ENCODE measurements around the gene ZFP1. TPM values are rescaled to one million over a fixed set of nuclear protein-coding genes. Genes with fewer than 3 reads are reported as not detected.

ZFP1 gene
- total RNA-seq, 1 experiment from 2014 or later: 22.6 TPM

DNA sequence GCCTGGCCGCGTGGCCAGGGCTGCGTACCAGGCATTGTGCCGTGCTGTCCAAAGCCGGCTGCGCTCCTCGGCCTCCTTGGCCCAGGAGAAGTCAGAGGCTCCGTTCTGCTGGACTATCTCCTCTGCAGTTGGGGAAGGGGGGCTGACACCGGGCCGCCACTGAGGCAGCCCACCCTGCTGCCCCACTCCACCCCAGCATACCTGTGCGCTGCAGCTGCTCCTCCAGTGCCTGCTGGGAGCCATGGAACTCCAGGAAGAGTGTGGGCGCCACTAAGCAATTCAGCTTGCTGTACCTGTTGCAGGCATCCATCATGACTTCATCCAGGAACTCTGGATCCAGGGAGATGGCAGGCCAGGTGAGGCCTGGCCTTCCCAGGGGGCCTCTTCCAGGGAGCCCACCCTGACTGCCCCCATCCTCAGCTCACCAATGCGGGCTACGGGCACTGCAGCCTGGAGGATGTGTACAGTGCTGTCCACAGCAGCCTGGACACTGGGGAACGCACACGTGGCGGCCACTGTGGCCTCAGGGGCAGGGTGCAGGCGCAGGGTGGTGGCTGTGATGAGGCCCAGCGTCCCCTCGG lies 34.7 kb upstream of the ZFP1 start:
- no TSS peak for BruUV-seq (replicated peaks)
- CTCF ChIA-PET: no interaction called here
- DNase-seq (ENCODE audit: low spot score): no peak
- no peak for TF ChIP-seq EZH2 (IDR thresholded peaks at IDR 0.05; ENCODE audit: borderline replicate concordance, low read depth, low read length, poor library complexity, severe bottlenecking)
- TF ChIP-seq, protein P1, sequence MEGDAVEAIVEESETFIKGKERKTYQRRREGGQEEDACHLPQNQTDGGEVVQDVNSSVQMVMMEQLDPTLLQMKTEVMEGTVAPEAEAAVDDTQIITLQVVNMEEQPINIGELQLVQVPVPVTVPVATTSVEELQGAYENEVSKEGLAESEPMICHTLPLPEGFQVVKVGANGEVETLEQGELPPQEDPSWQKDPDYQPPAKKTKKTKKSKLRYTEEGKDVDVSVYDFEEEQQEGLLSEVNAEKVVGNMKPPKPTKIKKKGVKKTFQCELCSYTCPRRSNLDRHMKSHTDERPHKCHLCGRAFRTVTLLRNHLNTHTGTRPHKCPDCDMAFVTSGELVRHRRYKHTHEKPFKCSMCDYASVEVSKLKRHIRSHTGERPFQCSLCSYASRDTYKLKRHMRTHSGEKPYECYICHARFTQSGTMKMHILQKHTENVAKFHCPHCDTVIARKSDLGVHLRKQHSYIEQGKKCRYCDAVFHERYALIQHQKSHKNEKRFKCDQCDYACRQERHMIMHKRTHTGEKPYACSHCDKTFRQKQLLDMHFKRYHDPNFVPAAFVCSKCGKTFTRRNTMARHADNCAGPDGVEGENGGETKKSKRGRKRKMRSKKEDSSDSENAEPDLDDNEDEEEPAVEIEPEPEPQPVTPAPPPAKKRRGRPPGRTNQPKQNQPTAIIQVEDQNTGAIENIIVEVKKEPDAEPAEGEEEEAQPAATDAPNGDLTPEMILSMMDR (conservative IDR thresholded peaks at IDR 0.05; ENCODE audit: low read depth, low read length): no peak
- Histone ChIP-seq H3K4me3 (ENCODE audit: low read depth, low read length, poor library complexity, severe bottlenecking) (no peak overlapping the region), H3K9me3 (ENCODE audit: low read depth, low read length, poor library complexity, severe bottlenecking) (no peaks in the 10 kb centered on the region), H3K36me3 (ENCODE audit: insufficient read depth, low read length, poor library complexity, severe bottlenecking) (no peaks in the 10 kb centered on the region), H3K4me1 (ENCODE audit: insufficient read depth, low read length, poor library complexity, severe bottlenecking) (peaks cover 31% of the 10 kb centered on the region), H3K27me3 (replicated peaks; ENCODE audit: insufficient read depth, low read depth, low read length, poor library complexity) (no peaks in the 10 kb centered on the region), H3K27ac (ENCODE audit: low read depth, low read length, poor library complexity, severe bottlenecking) (no peak overlapping the region)
- intact Hi-C loops (cut with micrococcal nuclease; ENCODE audit: unreplicated experiment): loop anchor here (5.0 to 10.0 kb wide), 2 partner anchors 249 to 301 kb away; no protein-coding TSS in a partner anchor
- POLR2A ChIA-PET (ENCODE audit: low non-redundant PET): no interaction called here

DNA sequence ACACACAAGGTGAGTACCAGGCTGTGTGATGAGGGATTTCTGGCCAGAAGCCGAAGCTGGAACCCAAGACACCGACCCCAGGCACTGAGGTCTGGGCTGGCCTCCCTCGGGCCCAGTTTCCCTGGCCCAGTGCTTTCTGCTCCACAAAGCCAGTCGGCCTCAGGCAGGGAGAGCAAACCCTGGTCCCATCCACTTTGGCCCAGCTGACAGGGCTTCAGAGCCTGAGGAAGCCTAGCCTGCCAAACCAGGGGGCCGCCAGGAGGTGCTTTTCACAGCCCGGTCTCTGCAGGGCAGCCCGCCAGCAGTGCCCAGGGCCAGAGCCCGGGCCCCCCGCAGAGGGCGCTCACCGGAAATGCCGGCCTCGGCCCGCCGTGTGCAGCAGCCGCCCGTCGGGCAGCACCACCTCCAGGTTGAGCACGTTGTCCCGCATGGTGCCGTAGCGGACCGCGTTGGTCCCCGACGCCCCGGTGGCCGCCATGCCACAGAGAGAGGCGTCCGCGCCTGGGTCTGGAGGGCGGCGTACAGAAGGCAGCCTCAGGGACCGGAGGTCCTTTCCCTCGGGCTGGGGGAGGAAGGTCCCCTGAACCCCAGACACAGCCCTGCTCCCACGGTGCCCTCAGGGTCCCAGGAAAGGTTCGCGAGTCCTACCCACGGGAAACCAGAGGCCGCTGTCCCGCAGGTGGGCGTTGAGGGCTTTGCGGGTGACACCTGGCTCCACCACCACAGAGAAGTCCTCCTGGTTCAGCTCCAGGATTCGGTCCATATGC lies 34.0 kb upstream of the ZFP1 start:
- BruUV-seq (replicated peaks): no TSS peak
- CTCF ChIA-PET: no interaction called here
- Histone ChIP-seq H3K4me1 (ENCODE audit: insufficient read depth, low read length, poor library complexity, severe bottlenecking) (peaks cover 23% of the 10 kb centered on the region), H3K4me3 (ENCODE audit: low read depth, low read length, poor library complexity, severe bottlenecking) (no peak overlapping the region), H3K9me3 (ENCODE audit: low read depth, low read length, poor library complexity, severe bottlenecking) (no peaks in the 10 kb centered on the region), H3K27ac (ENCODE audit: low read depth, low read length, poor library complexity, severe bottlenecking) (no peak overlapping the region), H3K27me3 (replicated peaks; ENCODE audit: insufficient read depth, low read depth, low read length, poor library complexity) (no peaks in the 10 kb centered on the region), H3K36me3 (ENCODE audit: insufficient read depth, low read length, poor library complexity, severe bottlenecking) (no peaks in the 10 kb centered on the region)
- no peak for DNase-seq (ENCODE audit: low spot score)
- intact Hi-C loops (cut with micrococcal nuclease; ENCODE audit: unreplicated experiment): loop anchor here (5.0 to 10.0 kb wide), 2 partner anchors 250 to 302 kb away; no protein-coding TSS in a partner anchor
- TF ChIP-seq EZH2 (IDR thresholded peaks at IDR 0.05; ENCODE audit: borderline replicate concordance, low read depth, low read length, poor library complexity, severe bottlenecking): no peak
- TF ChIP-seq, protein P1 (conservative IDR thresholded peaks at IDR 0.05; ENCODE audit: low read depth, low read length): no peak
- POLR2A ChIA-PET (ENCODE audit: low non-redundant PET): no interaction called here

DNA sequence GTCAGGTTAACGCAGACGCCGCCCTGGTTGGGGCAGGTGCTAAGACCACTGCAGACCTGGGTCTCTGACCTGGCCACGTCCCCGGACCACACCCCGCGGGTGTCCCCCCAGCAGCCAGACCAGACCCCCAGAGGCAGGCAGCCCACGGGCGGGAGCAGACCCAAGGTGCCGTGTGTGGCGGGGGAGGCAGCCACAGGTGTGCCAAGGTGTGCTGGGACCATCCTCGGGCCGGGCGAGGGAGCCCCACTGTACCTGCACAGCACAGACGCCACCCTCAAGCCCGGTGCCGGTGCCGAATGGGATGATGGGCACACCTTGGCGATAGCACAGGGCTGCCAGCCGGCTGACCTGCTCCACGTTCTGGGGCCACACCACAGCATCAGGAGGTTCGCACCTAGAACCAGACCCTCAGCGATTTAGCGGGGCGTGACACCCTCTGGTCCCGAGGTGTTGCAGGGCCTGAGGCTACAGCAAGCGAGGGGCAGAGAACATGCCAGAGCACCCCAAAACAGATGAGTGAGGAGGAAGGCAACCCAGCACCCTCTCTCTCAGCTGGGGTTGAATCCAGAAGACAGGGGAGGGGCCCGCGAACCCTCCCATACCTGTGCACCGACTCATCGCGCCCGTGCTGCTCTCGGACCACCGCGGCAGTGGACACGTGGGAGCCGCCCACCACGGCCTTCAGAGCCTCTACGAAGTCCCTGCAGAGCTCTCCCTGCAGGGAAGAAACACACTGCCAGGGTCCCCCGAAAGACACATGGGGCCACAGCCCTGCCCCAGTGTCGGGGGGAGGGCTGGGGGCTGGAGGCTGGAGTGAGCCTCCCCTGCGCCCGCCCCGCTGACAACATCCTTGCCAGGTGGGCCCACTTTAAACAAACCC lies 33.1 kb upstream of the ZFP1 start:
- intact Hi-C loops (cut with micrococcal nuclease; ENCODE audit: unreplicated experiment): loop anchor here (5.0 to 10.0 kb wide), 2 partner anchors 250 to 303 kb away; no protein-coding TSS in a partner anchor
- ChIA-PET POLR2A (ENCODE audit: low non-redundant PET) (no interaction called here), CTCF (no interaction called here)

More for the DNA sequence above, 33.1 kb upstream of the ZFP1 start:
- TF ChIP-seq, protein P1 (conservative IDR thresholded peaks at IDR 0.05; ENCODE audit: low read depth, low read length): no peak
- TF ChIP-seq EZH2 (IDR thresholded peaks at IDR 0.05; ENCODE audit: borderline replicate concordance, low read depth, low read length, poor library complexity, severe bottlenecking): no peak
- Histone ChIP-seq H3K9me3 (ENCODE audit: low read depth, low read length, poor library complexity, severe bottlenecking) (no peaks in the 10 kb centered on the region), H3K27me3 (replicated peaks; ENCODE audit: insufficient read depth, low read depth, low read length, poor library complexity) (no peaks in the 10 kb centered on the region), H3K36me3 (ENCODE audit: insufficient read depth, low read length, poor library complexity, severe bottlenecking) (no peaks in the 10 kb centered on the region), H3K4me3 (ENCODE audit: low read depth, low read length, poor library complexity, severe bottlenecking) (no peak overlapping the region), H3K27ac (ENCODE audit: low read depth, low read length, poor library complexity, severe bottlenecking) (no peak overlapping the region), H3K4me1 (ENCODE audit: insufficient read depth, low read length, poor library complexity, severe bottlenecking) (peaks cover 15% of the 10 kb centered on the region)
- BruUV-seq (replicated peaks): no TSS peak
- no peak for DNase-seq (ENCODE audit: low spot score)

Measured in A673 (cell line).